GM18873 (cell line): ENCODE results near the gene MARVELD1.

Experiments
- ATAC-seq: cut with Tn5 transposase; IDR thresholded peaks from one replicate; pipeline ENCODE4 v1.9.1; 2021; ENCODE audit warnings: mild to moderate bottlenecking, moderate library complexity, moderate number of reproducible peaks; ENCODE audit not compliant: unreplicated experiment, low FRiP score

The MARVELD1 gene

DNA sequence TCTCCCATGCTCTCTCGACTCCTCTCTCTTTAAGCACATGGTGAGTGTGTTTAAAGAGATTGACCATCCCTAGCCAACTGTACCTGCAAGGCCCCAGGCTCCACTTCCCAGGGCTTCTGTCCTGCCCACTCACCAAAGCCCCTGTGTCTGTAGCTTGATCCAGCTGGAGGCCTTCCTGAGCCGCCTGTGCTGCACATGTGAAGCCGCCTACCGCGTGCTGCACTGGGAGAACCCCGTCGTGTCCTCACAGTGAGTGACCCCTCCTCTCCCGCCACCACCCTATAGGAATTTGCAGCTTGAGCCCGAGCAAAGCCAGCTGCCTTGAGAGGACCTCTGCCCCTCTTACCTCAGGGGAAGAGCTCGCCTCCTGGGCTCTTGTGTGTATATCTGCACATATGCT lies 34.6 kb downstream of the MARVELD1 start:
- no peak for ATAC-seq

DNA sequence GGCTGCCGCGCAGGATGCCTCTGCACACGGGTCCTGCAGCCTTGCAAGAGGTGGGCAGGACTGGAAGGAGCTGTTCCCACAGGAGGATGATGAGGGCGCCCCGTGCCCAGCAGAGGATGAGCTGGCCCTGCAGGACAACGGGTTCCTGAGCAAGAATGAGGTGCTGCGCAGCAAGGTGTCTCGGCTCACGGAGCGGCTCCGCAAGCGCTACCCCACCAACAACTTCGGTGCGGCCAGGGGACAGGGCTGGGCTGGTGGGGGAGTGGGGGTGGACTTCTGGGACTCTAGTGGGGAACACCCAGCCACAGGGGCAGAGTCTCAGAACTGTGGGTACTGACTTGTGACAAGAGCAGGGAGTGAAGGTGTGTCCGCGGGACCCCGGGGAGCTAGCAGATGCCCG lies 39.4 kb downstream of the MARVELD1 start:
- ATAC-seq, result no peak

GRCh38 chr10:97754726-97755125 lies 41.2 kb downstream of the MARVELD1 start:
- ATAC-seq, result no peak

DNA sequence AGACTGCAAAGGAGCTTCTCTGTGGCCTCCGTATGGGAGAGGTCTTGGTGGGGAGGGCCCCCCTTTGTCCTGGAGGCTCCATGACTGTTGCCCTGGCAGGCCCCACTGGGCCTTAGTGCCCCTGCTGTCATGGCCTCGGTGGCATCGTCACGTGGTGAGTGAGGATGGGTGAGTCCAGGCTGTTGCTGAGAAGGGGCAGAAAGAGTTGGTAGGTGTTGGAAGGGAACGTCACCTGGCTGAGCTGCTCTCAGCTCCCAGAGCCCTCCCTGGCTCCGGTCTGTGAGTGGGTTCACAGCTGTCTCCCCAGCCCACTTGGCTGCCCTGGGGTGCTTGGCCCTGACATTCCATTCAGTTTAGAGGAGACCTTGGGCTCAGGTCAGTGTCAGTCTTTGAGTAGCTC lies 42.2 kb downstream of the MARVELD1 start:
- no peak for ATAC-seq

GRCh38 chr10:97757471-97757870 lies 43.9 kb downstream of the MARVELD1 start:
- ATAC-seq, result no peak

DNA sequence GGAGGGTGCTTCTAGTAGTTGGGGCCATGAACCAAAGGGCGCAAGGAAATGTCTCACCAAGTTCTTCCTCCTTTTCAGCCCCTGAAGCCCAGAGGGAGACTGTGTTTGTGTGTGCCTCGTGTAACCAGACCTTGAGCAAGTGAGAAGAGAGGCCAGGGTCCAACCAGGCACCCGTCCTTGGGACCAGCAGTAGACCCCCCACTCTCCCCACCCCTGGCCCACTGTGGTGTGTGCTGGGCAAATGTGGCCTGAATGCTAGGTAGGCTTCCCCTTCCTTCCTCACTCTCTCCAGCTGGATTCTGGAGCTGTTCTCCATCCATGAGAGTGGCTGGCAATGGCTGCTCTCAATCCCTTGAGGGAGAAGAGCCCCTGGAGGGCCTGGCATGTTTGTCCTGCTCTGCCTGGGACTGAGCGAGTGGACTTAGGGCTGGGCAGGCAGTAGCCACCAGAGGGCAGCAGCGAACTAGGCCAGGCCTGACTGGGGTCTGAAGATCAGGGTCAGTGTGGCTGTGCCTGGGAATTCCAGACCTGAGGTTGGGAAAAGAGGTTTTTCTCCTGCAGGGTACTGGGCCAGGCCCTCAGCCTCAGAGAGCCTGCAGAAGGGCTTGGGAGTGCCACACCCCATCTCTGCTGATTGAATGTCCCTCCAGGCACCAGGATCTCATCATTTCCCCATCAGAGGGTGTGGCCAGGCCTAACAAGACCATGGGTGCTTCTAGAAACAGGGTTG lies 45.8 kb downstream of the MARVELD1 start:
- no peak for ATAC-seq

DNA sequence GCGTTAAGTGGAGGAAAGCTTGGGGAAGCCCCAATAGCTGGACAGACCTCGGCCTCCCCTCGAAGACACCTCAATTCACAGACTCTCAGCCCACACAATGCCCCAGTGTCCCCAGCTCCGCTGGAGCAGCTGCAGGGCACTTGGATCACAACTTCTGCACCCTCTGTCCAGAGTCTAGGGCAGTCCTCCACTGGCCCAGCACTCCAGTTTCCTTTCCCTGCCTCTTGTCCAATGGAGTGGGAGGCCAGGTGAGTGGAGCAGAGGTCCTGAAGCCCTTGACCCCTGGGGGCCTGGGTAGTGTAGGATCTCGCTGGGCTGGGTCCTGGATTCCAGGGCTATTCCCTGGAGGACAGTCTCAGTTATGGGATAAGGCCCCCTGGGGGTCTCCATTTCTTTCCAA lies 46.4 kb downstream of the MARVELD1 start:
- no peak for ATAC-seq

DNA sequence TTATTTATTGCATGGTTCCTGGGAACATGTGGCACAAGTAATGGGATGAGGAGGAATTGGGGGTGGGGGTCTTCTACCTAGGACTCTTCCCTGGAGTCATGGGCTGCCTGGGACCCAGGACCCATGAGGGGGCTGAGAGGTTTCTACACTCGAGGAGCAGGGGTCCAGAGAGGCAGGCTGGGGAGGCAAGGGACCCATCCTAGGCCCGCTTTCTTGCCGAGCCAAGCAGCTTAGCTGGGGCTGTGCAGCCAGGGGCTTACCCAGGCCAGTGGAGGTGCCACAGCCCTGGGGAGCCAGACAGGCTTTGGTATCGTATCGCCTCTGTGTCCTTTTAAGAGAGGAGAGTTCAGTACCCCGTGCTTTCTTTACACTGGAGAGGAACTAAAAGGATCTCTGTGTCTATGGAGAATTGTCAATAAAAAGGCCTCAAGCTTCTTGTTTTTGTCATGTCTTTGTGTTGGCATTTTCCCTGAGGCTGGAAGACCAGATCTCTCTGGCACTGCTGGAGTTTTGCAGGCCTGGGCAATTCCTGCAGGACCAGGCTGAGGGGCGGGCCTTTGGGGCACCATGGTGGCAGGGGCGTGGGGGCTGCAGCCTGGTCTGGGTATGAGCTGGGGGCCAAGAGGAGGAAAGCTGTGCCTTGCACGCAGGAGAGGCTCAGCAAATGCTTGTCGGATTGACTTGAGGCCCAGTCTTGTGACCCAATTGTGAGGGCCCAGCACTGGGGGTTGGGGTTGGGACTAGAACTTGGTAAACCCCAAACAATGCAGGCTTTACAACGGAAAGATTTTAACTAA lies 47.1 kb downstream of the MARVELD1 start:
- ATAC-seq, result no peak

DNA sequence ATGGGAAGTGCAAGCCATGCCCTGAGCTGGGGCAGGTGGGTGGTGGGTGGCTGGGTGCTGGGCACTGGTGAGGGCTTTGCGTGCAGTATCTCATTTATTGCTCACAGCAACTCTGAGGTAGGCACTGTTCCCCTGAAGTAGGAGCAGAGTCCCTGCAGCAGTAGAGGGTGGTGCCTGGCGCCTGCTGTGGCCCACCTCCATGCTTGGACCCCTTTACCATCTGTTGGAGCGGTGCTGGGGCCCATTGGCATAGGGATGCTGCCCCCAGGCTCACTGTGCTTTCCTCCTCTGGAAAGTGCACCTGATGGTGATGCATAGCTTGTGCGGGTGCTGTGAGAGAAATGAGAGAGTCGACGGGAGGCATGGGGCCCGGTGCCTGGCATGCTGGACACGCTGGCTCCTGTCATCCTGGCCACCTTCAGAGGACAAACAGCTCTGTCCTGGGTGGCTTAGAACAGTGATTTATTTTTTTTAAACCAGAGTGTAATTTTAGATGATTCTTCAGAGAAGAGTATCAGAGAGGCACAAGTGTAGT lies 47.9 kb downstream of the MARVELD1 start:
- ATAC-seq, result no peak

GRCh38 chr10:97762056-97762455 lies 48.5 kb downstream of the MARVELD1 start:
- ATAC-seq, result no peak

- ATAC-seq, result no peak
Observed at GRCh38 chr10:97762816-97763215, 49.3 kb downstream of the MARVELD1 start.

GRCh38 chr10:97763411-97763810 lies 49.9 kb downstream of the MARVELD1 start:
- no peak for ATAC-seq

DNA sequence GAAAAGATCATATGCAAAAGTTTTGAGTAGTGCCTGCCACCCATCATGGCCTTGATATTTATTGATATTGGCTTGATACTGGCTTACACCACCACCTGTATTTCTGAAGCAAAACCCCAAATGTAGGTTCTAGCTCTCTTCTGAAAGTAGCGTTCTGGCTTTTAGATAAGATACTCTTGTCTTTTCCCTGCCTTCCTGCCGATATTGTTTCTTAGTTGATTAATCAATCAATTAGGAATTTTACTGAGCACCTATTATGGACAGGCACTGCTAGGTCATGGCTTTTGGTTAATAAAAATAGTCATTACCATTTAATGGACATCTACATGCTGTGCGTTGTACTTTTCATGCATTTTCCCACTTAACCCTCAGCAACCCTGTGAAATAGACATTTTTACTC lies 50.4 kb downstream of the MARVELD1 start:
- no peak for ATAC-seq

DNA sequence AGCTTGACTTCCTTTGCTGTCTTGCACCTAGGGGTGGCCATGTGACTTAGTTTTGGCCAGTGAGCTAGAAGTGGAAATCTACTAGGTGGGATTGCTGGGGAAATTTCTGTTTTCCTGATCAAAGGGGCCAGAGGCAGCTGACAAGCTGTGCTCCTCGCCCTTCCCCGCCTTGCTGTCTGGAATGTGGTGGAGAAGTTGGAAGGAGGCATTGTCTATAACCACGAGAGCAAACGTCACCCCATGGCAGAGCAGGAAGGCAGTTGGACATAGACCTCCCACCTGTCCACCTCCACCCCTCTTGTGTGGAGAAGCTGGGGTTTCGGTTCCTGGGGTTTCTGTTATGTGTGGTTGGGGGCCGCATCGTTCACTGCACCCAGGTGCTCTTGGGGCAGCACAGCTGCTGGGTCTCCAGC lies 51.0 kb downstream of the MARVELD1 start:
- no peak for ATAC-seq

DNA sequence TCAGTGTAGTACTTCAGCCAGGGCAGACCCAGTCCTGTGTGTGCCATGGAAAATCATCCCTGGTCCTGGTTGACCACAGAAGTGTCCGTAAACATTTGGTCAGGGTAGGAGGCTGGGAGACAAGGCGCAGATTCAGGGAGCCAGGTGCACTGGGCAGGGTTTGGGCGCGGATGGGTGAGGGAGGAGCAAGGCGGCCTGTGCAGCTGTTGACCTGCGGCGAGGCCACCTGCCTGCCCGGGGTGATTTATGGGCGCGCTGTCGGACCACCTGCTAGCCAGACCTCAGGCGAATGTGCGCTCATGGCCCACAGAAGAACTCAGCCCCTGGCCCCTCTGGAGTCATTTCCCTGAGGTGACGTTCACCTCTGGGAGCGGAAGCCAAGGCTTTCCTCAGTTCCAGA lies 51.7 kb downstream of the MARVELD1 start:
- ATAC-seq, result no peak

GRCh38 chr10:97766106-97766810 lies 52.7 kb downstream of the MARVELD1 start:
- ATAC-seq, result no peak

DNA sequence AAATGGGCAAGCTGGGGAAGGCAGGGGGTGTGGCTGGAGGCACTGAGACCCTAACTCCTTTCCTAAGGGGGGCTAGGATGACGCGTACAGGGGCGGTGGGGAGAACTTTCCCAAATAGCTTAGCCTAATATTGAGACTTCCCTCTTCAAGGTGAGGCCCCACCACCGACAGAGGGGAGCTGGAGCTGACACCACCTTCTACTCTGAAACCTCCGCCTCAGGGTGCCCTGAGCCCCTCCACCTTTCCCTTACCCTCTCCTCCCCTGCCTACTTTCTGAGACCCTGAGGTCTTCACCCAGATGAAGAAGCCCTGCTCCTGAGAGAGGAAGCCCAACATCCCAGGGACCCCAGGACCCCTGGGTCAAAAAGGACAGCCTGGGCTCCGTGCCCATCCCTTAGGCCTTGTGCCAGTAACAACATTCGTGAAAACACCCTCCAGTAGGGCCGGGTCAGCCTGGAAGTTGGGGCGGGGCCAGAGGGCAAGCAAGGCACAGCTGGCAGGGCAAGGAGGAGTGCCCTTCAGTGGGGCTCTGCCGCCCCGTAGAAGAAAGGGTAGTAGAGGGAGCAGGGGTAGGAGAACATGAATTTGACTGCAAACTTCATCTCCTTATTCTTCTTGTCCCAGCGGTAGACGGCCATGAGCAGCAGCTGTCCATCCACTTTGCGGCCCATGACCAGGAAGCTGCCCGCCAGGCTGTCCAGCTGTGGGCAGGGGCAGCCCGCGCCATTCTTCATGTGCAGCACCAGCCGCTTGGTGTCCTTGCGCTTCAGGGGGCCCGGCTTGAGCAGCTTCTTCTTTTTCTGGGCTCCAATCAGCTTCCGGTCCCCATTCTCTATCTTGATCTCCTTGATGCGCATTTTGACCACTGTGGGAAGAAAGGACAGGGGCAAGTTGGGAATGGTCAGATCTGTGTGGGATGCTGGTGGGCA lies 53.7 kb downstream of the MARVELD1 start:
- ATAC-seq, result no peak
